HG03060 (cell line): ENCODE results near the gene DCDC2C.
"Not testable (repeated sequence)": the region's sequence is repeated elsewhere in the genome, so short reads cannot be mapped to it uniquely, and the experiment has no call there.

ENCODE experiments used
- ATAC-seq: cut with Tn5 transposase; IDR thresholded peaks from one replicate; pipeline ENCODE4 v1.9.1; 2021; ENCODE audit warnings: low read depth, moderate number of reproducible peaks; ENCODE audit not compliant: unreplicated experiment

The DCDC2C gene

GRCh38 chr2:3703236-3703756 lies at the start of gene DCDC2C:
Gene DCDC2C (plus strand): TSS chr2:3703575. CDS start chr2:3703752, 177 bp downstream.
- no peak for ATAC-seq

GRCh38 chr2:3654011-3654410 lies 49.4 kb upstream of the DCDC2C start:
- ATAC-seq: no peak

GRCh38 chr2:3654531-3655225 lies 48.7 kb upstream of the DCDC2C start:
- no peak for ATAC-seq

- ATAC-seq: no peak
Observed at GRCh38 chr2:3655871-3656761, 47.3 kb upstream of the DCDC2C start.

- ATAC-seq: peak; percentile 36
Observed at GRCh38 chr2:3656762-3657721, 46.3 kb upstream of the DCDC2C start.

- no peak for ATAC-seq
Observed at GRCh38 chr2:3657881-3658280, 45.5 kb upstream of the DCDC2C start, which contains the start of gene ALLC. Gene ALLC (plus strand): TSS chr2:3658200. CDS start chr2:3671158, 12,958 bp downstream.

- ATAC-seq: no peak
Observed at GRCh38 chr2:3659447-3660432, 43.6 kb upstream of the DCDC2C start.

GRCh38 chr2:3660640-3661039 lies 42.7 kb upstream of the DCDC2C start:
- ATAC-seq: not testable (repeated sequence)

- no peak for ATAC-seq
Observed at GRCh38 chr2:3661149-3661660, 42.2 kb upstream of the DCDC2C start.

- ATAC-seq: no peak
Observed at GRCh38 chr2:3662239-3662638, 41.1 kb upstream of the DCDC2C start.

- no peak for ATAC-seq
Observed at GRCh38 chr2:3664118-3664517, 39.3 kb upstream of the DCDC2C start.

- no peak for ATAC-seq
Observed at GRCh38 chr2:3664925-3665324, 38.5 kb upstream of the DCDC2C start.

- ATAC-seq: no peak
Observed at GRCh38 chr2:3665886-3666612, 37.3 kb upstream of the DCDC2C start.

- no peak for ATAC-seq
Observed at GRCh38 chr2:3666613-3666975, 36.8 kb upstream of the DCDC2C start.

GRCh38 chr2:3667151-3667631 lies 36.2 kb upstream of the DCDC2C start:
- no peak for ATAC-seq

- no peak for ATAC-seq
Observed at GRCh38 chr2:3669656-3670055, 33.7 kb upstream of the DCDC2C start.

GRCh38 chr2:3670376-3670775 lies 33.0 kb upstream of the DCDC2C start:
- no peak for ATAC-seq

- no peak for ATAC-seq
Observed at GRCh38 chr2:3670941-3671340, 32.4 kb upstream of the DCDC2C start.
